GM19240 (cell line): ENCODE measurements around the gene STYX.

Source experiments
- DNase-seq: peaks from one replicate; pipeline ENCODE4 v3.0.0; 2011; ENCODE audit warnings: low spot score; ENCODE audit not compliant: insufficient read length

The STYX gene

GRCh38 chr14:52789118-52789517 lies 59.2 kb downstream of the STYX start:
- DNase-seq: no peak

GRCh38 chr14:52790011-52790755 lies 60.2 kb downstream of the STYX start:
- DNase-seq: no peak

DNA sequence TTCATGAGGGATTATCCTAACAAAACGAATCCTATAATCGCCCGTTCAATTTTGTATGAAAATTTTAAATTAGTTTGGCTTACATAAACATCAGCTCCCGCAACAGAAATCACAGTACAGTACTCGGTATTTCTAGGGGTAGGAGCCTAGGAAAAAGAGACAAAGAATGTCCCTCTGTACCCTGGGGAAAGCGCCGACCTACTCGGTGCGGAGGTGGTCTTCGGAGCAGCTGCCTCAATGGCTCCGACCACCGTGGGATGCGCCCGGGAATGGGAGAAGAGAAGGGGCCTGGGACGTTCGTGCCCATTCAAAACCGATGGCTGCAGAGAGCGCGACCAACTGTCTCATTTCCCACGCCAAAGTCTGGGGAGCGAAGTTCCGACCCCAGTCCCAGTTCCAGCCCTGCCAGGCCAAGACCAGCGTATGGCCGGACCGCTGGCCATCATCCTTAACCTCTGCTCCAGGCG lies 60.8 kb downstream of the STYX start:
- no peak for DNase-seq

- peak; percentile 72 for DNase-seq
Measured at GRCh38 chr14:52791223-52792096, 61.5 kb downstream of the STYX start, which contains the start of gene GNPNAT1. Gene GNPNAT1, minus strand, starts transcription at chr14:52791607. Its CDS starts 6,957 bp downstream, at chr14:52784650.

DNA sequence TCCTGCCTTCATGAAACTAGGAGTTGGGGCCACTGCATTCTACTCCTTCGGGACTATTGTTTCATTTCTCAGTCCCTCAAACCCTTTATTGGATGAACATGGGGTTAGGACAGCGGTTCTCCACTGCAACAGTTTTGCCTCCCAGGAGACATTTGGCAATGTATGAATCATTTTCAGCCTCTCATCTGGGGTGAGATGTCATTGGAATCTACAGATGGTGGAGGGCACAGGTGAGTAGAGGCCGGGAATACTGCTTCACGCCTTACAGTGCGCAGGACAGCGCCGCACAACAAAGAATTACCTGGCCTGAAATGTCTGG lies 62.1 kb downstream of the STYX start:
- no peak for DNase-seq

DNA sequence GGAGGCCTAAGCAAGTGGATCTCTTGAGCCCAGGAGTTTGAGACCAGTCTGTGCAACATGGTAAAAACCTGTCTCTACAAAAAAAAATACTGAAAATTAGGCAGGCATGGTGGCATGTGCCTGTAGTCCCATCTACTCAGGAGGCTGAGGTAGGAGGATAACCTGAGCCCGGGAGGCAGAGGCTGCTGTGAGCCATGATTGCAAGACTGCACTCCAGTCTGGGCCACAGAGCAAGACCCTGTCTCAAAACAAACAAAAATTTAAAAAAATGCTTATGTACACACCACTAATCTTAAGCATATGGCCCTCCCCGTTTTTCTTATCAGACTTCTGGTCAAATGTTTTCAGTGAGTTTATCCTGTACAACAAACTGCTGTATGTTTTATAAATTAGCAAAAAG lies 63.1 kb downstream of the STYX start:
- no peak for DNase-seq

- DNase-seq: no peak
Measured at GRCh38 chr14:52797653-52798052, 67.7 kb downstream of the STYX start.

GRCh38 chr14:52798826-52799225 lies 68.9 kb downstream of the STYX start:
- DNase-seq: no peak

- no peak for DNase-seq
Measured at GRCh38 chr14:52801014-52801712, 71.2 kb downstream of the STYX start.

GRCh38 chr14:52802597-52802996 lies 72.6 kb downstream of the STYX start:
- DNase-seq: no peak

DNA sequence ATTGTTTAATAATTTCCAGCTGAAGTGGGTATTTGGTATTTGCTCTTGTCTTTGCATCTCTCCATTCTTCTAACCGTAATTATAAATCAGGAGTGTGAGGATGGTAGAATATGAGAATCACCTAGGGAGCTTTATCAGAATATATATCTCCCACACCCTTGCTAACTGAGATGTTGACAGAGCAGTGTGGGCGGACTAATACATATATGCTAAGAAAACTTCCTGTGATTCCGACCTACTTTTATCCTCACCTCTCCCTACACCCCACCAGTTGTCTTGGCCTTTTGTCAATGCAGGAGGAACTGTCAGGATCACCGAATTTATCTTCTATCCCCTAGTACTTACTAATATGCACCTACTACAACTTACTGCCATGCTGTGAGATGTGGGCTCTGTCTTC lies 76.1 kb downstream of the STYX start:
- DNase-seq: no peak

DNA sequence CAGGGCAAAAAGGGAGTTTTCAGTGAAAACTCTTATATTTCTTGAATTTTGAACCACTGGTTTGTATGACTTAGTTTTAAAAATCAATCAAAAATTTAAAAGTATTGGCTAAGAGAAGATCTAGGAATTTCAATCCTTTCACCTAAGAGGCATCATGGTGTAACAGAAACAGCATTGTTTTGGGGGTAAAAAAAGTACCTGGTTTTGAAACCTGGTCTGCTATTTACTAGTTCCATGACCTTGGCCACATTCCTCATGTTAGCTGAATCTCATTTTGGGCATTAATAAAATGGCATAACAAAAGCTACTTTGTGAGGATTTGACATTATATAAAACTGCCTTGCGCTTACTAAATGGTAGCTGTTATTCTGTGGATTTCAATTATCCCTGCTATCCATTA lies 78.1 kb downstream of the STYX start:
- no peak for DNase-seq

- DNase-seq: no peak
Measured at GRCh38 chr14:52821805-52822250, 91.9 kb downstream of the STYX start.

- DNase-seq: no peak
Measured at GRCh38 chr14:52824462-52824861, 94.5 kb downstream of the STYX start.
